IMR-90 (cell line): ENCODE data around the gene B4GALT5. TPM values are rescaled to one million over a fixed set of nuclear protein-coding genes. Genes with fewer than 3 reads are reported as not detected.

Experiments used
- ATAC-seq: fragments of 200-7000 bp; cut with Tn5 transposase; 2 replicates; pipeline ENCODE4 v1.9.1; 2020; ENCODE audit warnings: low read depth, mild to moderate bottlenecking, moderate library complexity
- BruUV-seq: library from RNA; stranded (reverse); fragments of 400-500 nt; replicated peaks from 2 replicates; lab custom pipeline; 2021; lab: Mats Ljungman, UMichigan
- CTCF ChIA-PET: fragments of 300-600 bp; formaldehyde crosslinking; extraction: SDS; loops from one replicate; lab custom pipeline; 2021; ENCODE audit warnings: antibody characterized with exemption; lab: Yijun Ruan, JAX
- POLR2A ChIA-PET: fragments of 300-600 bp; sonication (Branson Sonifier 250); formaldehyde crosslinking; loops from one replicate; lab custom pipeline; 2022; ENCODE audit warnings: antibody characterized with exemption; ENCODE audit not compliant: unreplicated experiment; lab: Charles Lee
- DNase-seq: peaks from one replicate; pipeline ENCODE4 v3.0.0; 2013
- H2AFZ ChIP-seq: replicated peaks from 2 replicates; pipeline ENCODE3; 2013; ENCODE audit warnings: low read length, mild to moderate bottlenecking; ENCODE audit not compliant: poor library complexity
- H2AK5ac ChIP-seq: 2 replicates; pipeline ENCODE4 v1.6.1; 2013; ENCODE audit warnings: low read depth, low read length, inconsistent platforms
- H2AK9ac ChIP-seq: replicated peaks from 2 replicates; pipeline ENCODE3; 2013; ENCODE audit warnings: mild to moderate bottlenecking, low read depth, low read length, moderate library complexity; ENCODE audit not compliant: poor library complexity
- H2BK120ac ChIP-seq: 2 replicates; pipeline ENCODE4 v1.6.1; 2013; ENCODE audit warnings: low read depth, low read length, inconsistent platforms
- H2BK15ac ChIP-seq: 3 replicates; pipeline ENCODE4 v1.6.1; 2013; ENCODE audit warnings: low read depth, low read length, inconsistent platforms
- H2BK20ac ChIP-seq: 2 replicates; pipeline ENCODE4 v1.6.1; 2013; ENCODE audit warnings: low read depth, mild to moderate bottlenecking, inconsistent platforms, low read length, moderate library complexity
- H2BK5ac ChIP-seq: 2 replicates; pipeline ENCODE4 v1.6.1; 2013; ENCODE audit warnings: mild to moderate bottlenecking, low read depth, low read length, inconsistent platforms; ENCODE audit not compliant: poor library complexity, severe bottlenecking
- H3K14ac ChIP-seq: replicated peaks from 2 replicates; pipeline ENCODE4 v1.6.1; 2013; ENCODE audit warnings: low read depth, low read length, inconsistent platforms
- H3K18ac ChIP-seq: 2 replicates; pipeline ENCODE4 v1.6.1; 2013; ENCODE audit warnings: low read depth, low read length, control low read depth
- H3K23ac ChIP-seq: 2 replicates; pipeline ENCODE4 v1.6.1; 2013; ENCODE audit warnings: low read depth, low read length, inconsistent platforms
- H3K27ac ChIP-seq: 2 replicates; pipeline ENCODE4 v1.5.1; 2013; ENCODE audit warnings: mild to moderate bottlenecking, control low read depth, low read length; ENCODE audit not compliant: insufficient read depth
- H3K27me3 ChIP-seq: 2 replicates; pipeline ENCODE4 v1.6.1; 2013; ENCODE audit warnings: low read length; ENCODE audit not compliant: control insufficient read depth, insufficient read depth
- H3K36me3 ChIP-seq: 2 replicates; pipeline ENCODE4 v1.6.1; 2013; ENCODE audit warnings: low read length, mixed read lengths; ENCODE audit not compliant: control insufficient read depth, insufficient read depth
- H3K4ac ChIP-seq: 2 replicates; pipeline ENCODE4 v1.6.1; 2013; ENCODE audit warnings: low read depth, low read length, inconsistent platforms
- H3K4me1 ChIP-seq: 2 replicates; pipeline ENCODE4 v1.6.1; 2013; ENCODE audit warnings: low read length, mixed read lengths; ENCODE audit not compliant: control insufficient read depth, insufficient read depth
- H3K4me2 ChIP-seq: 2 replicates; pipeline ENCODE4 v1.6.1; 2013; ENCODE audit warnings: low read depth, mild to moderate bottlenecking, control low read depth, low read length, moderate library complexity
- H3K4me3 ChIP-seq: 2 replicates; pipeline ENCODE4 v1.5.1; 2013; ENCODE audit warnings: low read depth, mild to moderate bottlenecking, control low read depth, low read length, moderate library complexity; ENCODE audit not compliant: insufficient read depth
- H3K56ac ChIP-seq: 2 replicates; pipeline ENCODE4 v1.6.1; 2013; ENCODE audit warnings: low read length, inconsistent platforms; ENCODE audit not compliant: insufficient read depth; ENCODE audit errors: extremely low read depth
- H3K79me1 ChIP-seq, 2 experiments: 2 replicates each; pipeline ENCODE4 v1.6.1; 2013; ENCODE audit warnings: low read length in 2 of 2, inconsistent platforms in 1 of 2, low read depth in 1 of 2
- H3K9ac ChIP-seq: 2 replicates; pipeline ENCODE4 v1.6.1; 2013; ENCODE audit warnings: low read depth, low read length, control low read depth
- H3K9me1 ChIP-seq: 2 replicates; pipeline ENCODE4 v1.6.1; 2013; ENCODE audit warnings: low read length, inconsistent platforms; ENCODE audit not compliant: insufficient read depth
- H3K9me3 ChIP-seq: 2 replicates; pipeline ENCODE4 v1.6.1; 2013; ENCODE audit warnings: low read length; ENCODE audit not compliant: control insufficient read depth, insufficient read depth
- H4K20me1 ChIP-seq: 2 replicates; pipeline ENCODE4 v1.6.1; 2013; ENCODE audit warnings: low read length, inconsistent platforms; ENCODE audit not compliant: insufficient read depth
- H4K5ac ChIP-seq: 2 replicates; pipeline ENCODE4 v1.6.1; 2013; ENCODE audit warnings: mild to moderate bottlenecking, low read depth, low read length, control low read depth
- H4K8ac ChIP-seq, 2 experiments: 2 replicates each; pipeline ENCODE4 v1.6.1; 2013; ENCODE audit warnings: low read depth in 2 of 2, low read length in 2 of 2, control low read depth in 1 of 2, inconsistent platforms in 1 of 2
- H4K91ac ChIP-seq: 2 replicates; pipeline ENCODE4 v1.6.1; 2013; ENCODE audit warnings: low read depth, low read length, inconsistent platforms; ENCODE audit not compliant: insufficient read depth
- BHLHE40 ChIP-seq: fragments of 150-350 bp; IDR thresholded peaks from 2 replicates; pipeline ENCODE4 v1.6.1; 2016; ENCODE audit warnings: mild to moderate bottlenecking, low read depth, low read length
- CEBPB ChIP-seq: IDR thresholded peaks from 2 replicates; pipeline ENCODE4 v1.6.1; 2012; ENCODE audit warnings: low read depth, low read length, improper control_type of control experiment
- CHD1 ChIP-seq: IDR thresholded peaks from 2 replicates; pipeline ENCODE4 v1.6.1; 2012; ENCODE audit warnings: low read depth, low read length, improper control_type of control experiment
- FOS ChIP-seq: fragments of 150-350 bp; IDR thresholded peaks from 2 replicates; pipeline ENCODE4 v1.6.1; 2016; ENCODE audit warnings: low read depth, low read length
- MAFK ChIP-seq: IDR thresholded peaks from 2 replicates; pipeline ENCODE4 v1.6.1; 2012; ENCODE audit warnings: low read depth, low read length, improper control_type of control experiment
- MAZ ChIP-seq: IDR thresholded peaks from 2 replicates; pipeline ENCODE4 v1.6.1; 2012; ENCODE audit warnings: low read depth, mild to moderate bottlenecking, low read length, improper control_type of control experiment, moderate library complexity, borderline replicate concordance
- MXI1 ChIP-seq: IDR thresholded peaks from 2 replicates; pipeline ENCODE4 v1.6.1; 2012; ENCODE audit warnings: low read depth, mild to moderate bottlenecking, low read length, moderate library complexity, borderline replicate concordance
- NFE2L2 ChIP-seq: fragments of 150-350 bp; IDR thresholded peaks from 2 replicates; pipeline ENCODE4 v1.6.1; 2016; ENCODE audit warnings: low read depth, mild to moderate bottlenecking, low read length
- POLR2A ChIP-seq: IDR thresholded peaks from 2 replicates; pipeline ENCODE4 v1.6.1; 2012; ENCODE audit warnings: mild to moderate bottlenecking, low read depth, low read length
- RAD21 ChIP-seq: IDR thresholded peaks from 2 replicates; pipeline ENCODE4 v1.6.1; 2012; ENCODE audit warnings: low read length, improper control_type of control experiment
- RCOR1 ChIP-seq: IDR thresholded peaks from 2 replicates; pipeline ENCODE4 v1.6.1; 2012; ENCODE audit warnings: mild to moderate bottlenecking, low read length, improper control_type of control experiment; ENCODE audit not compliant: insufficient replicate concordance
- RFX5 ChIP-seq: IDR thresholded peaks from 2 replicates; pipeline ENCODE4 v1.8.0; 2012; ENCODE audit warnings: low read depth, mild to moderate bottlenecking, low read length, moderate library complexity
- SMC3 ChIP-seq: fragments of 150-350 bp; IDR thresholded peaks from 2 replicates; pipeline ENCODE4 v1.6.1; 2016; ENCODE audit warnings: low read depth, mild to moderate bottlenecking, antibody characterized with exemption, low read length, moderate library complexity
- WGBS, 2 experiments: methylation state at CpG; one replicate each; pipeline versions ENCODE4 v1.1.5 to v1.1.7; 2013; ENCODE audit warnings: missing lambda C conversion rate in 2 of 2; ENCODE audit not compliant: insufficient read length in 1 of 2; ENCODE audit errors: extremely low coverage in 2 of 2; 5-methylcytosine and 5-hydroxymethylcytosine counted together
- dilution Hi-C: fragments of 300-500 bp; cut with HindIII; formaldehyde crosslinking; loops from one replicate; pipeline ENCODE4 v1.14.3; 2018; ENCODE audit warnings: low sequenced_read_pairs; ENCODE audit not compliant: unreplicated experiment
- in situ Hi-C: fragments of 300-500 bp; cut with MboI; formaldehyde crosslinking; loops from 3 replicates; pipeline ENCODE4 v1.14.3; 2019; ENCODE audit warnings: low sequenced_read_pairs, inconsistent platforms, mixed read lengths
- intact Hi-C: fragments of 100-400 bp; cut with micrococcal nuclease; formaldehyde crosslinking; loops from 2 replicates; pipeline ENCODE4 v1.10.0; 2022
- polyA plus RNA-seq, 3 experiments: library from polyadenylated mRNA; depleted of rRNA; stranded (reverse); fragments of >200 nt; gene quantifications; 2 replicates each; pipeline ENCODE4 v1.2.3, GENCODE V29; 2012; ENCODE audit warnings: low replicate concordance in 1 of 3
- total RNA-seq: library from RNA; depleted of rRNA; stranded (reverse); fragments of >200 nt; gene quantifications from 2 replicates; pipeline ENCODE4 v1.2.3, GENCODE V29; 2012
- TF ChIP-seq, protein P1 (sequence below): conservative IDR thresholded peaks from 2 replicates; pipeline ENCODE4 v1.5.1; 2012; ENCODE audit warnings: mild to moderate bottlenecking, low read depth, low read length, improper control_type of control experiment
- TF ChIP-seq, protein P2 (sequence below): fragments of 150-350 bp; IDR thresholded peaks from 2 replicates; pipeline ENCODE4 v1.6.1; 2016; ENCODE audit warnings: low read depth, mild to moderate bottlenecking, low read length, moderate library complexity, borderline replicate concordance
- TF ChIP-seq, protein P3 (sequence below): fragments of 150-350 bp; IDR thresholded peaks from 2 replicates; pipeline ENCODE4 v1.6.1; 2017; ENCODE audit warnings: mild to moderate bottlenecking, antibody characterized with exemption, low read length, low read depth

Gene B4GALT5
- total and polyA plus RNA-seq, 2 of the 4 experiments (the other 2 are of a cell fraction): 11.3 to 20.4 TPM

DNA sequence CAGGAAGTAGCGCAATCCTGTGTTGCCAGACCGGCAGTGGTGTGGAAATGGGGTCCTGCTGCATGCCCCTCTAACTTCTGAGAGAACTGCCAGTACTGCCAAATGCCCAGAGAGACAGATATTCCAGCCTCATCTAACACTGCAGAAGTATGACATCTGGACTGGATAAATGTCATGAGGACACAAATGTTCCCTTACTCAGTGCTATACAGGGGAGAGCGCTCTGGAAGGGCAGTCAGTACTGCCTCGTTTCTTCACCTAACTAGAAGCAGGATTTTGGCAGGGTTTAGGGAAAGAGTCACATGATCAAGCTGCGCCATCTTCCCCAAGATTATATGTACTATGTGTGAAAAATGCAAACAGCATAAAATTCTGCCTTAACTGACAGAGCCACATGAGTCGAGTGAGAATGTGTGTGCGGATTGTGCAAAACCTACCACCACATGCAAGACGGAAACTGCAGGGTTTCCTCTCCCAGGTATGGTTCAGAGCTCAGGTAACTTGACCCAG, 59.7 kb downstream of the B4GALT5 start:
- Histone ChIP-seq H3K9me3 (peaks cover 7% of the 10 kb centered on the region), H3K4me3 (no peak overlapping the region), H2BK120ac (no peak overlapping the region), H3K4ac (no peak overlapping the region), H2AK5ac (no peak overlapping the region), H3K4me2 (no peak overlapping the region), H2BK5ac (no peak overlapping the region), H3K4me1 (peaks cover 12% of the 10 kb centered on the region), H4K20me1 (peaks cover 33% of the 10 kb centered on the region), H2BK15ac (no peak overlapping the region), H3K14ac (no peak overlapping the region), H3K27me3 (no peaks in the 10 kb centered on the region), H3K9ac (no peak overlapping the region), H3K9me1 (peaks cover 4% of the 10 kb centered on the region), H2AFZ (no peak overlapping the region), H3K23ac (no peak overlapping the region), H3K27ac (no peak overlapping the region), H3K18ac (no peak overlapping the region), H3K56ac (no peak overlapping the region), H3K79me1 (peaks cover 44 to 58% of the 10 kb centered on the region in 2 experiments), H2AK9ac (no peak overlapping the region), H3K36me3 (peaks cover 33% of the 10 kb centered on the region), H2BK20ac (no peak overlapping the region), H4K8ac (no peak overlapping the region), H4K91ac (no peak overlapping the region), H4K5ac (no peak overlapping the region)
- DNase-seq: no peak
- TF ChIP-seq BHLHE40: no peak
- TF ChIP-seq, protein P1, sequence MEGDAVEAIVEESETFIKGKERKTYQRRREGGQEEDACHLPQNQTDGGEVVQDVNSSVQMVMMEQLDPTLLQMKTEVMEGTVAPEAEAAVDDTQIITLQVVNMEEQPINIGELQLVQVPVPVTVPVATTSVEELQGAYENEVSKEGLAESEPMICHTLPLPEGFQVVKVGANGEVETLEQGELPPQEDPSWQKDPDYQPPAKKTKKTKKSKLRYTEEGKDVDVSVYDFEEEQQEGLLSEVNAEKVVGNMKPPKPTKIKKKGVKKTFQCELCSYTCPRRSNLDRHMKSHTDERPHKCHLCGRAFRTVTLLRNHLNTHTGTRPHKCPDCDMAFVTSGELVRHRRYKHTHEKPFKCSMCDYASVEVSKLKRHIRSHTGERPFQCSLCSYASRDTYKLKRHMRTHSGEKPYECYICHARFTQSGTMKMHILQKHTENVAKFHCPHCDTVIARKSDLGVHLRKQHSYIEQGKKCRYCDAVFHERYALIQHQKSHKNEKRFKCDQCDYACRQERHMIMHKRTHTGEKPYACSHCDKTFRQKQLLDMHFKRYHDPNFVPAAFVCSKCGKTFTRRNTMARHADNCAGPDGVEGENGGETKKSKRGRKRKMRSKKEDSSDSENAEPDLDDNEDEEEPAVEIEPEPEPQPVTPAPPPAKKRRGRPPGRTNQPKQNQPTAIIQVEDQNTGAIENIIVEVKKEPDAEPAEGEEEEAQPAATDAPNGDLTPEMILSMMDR: no peak
- no peak for TF ChIP-seq RCOR1
- TF ChIP-seq, protein P2, sequence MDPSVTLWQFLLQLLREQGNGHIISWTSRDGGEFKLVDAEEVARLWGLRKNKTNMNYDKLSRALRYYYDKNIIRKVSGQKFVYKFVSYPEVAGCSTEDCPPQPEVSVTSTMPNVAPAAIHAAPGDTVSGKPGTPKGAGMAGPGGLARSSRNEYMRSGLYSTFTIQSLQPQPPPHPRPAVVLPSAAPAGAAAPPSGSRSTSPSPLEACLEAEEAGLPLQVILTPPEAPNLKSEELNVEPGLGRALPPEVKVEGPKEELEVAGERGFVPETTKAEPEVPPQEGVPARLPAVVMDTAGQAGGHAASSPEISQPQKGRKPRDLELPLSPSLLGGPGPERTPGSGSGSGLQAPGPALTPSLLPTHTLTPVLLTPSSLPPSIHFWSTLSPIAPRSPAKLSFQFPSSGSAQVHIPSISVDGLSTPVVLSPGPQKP: no peak
- TF ChIP-seq MAZ: no peak
- no peak for TF ChIP-seq CHD1
- no peak for TF ChIP-seq CEBPB
- no peak for TF ChIP-seq POLR2A
- no peak for TF ChIP-seq MAFK
- TF ChIP-seq, protein P3, sequence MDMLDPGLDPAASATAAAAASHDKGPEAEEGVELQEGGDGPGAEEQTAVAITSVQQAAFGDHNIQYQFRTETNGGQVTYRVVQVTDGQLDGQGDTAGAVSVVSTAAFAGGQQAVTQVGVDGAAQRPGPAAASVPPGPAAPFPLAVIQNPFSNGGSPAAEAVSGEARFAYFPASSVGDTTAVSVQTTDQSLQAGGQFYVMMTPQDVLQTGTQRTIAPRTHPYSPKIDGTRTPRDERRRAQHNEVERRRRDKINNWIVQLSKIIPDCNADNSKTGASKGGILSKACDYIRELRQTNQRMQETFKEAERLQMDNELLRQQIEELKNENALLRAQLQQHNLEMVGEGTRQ: no peak
- TF ChIP-seq NFE2L2: no peak
- no peak for TF ChIP-seq RAD21
- no peak for TF ChIP-seq SMC3
- TF ChIP-seq FOS: no peak
- TF ChIP-seq RFX5: no peak
- TF ChIP-seq MXI1: no peak
- intact Hi-C loops (no loop called here), in situ Hi-C loops (no loop called here), dilution Hi-C loops (no loop called here)
- ChIA-PET POLR2A (no interaction called here), CTCF (no interaction called here)
- no TSS peak for BruUV-seq
- WGBS, 2 experiments: 100% methylated on average over 2 of the region's 8 CpGs; no CpG with 5 or more reads in 1 of the 2 experiments
- ATAC-seq: no peak
